Nucleus accumbens (tissue), 56 donors: ENCODE data around the gene ERCC6.

ENCODE experiments used
- DNase-seq, 56 donors: peaks; one replicate each; lab custom pipeline; 2025; lab: John Stamatoyannopoulos, UW

The ERCC6 gene

DNA sequence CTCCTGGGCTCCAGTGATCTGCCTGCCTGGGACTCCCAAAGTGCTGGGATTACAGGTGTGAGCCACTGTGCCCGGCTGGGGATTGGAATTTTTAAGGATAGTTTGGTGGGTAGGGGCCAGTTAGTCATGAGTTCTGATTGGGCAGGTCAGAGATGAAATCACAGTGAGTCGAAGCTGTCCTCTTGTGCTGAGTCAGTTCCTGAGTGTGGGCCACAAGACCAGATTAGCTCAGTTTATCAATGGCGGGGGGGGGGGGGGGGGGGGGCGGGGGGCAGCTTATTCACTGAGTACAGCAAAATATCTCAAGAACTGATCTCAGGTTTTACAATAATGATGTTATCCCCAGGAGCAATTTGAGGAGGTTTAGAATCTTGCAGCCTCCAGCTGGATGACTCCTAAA is 11.6 kb upstream of the ERCC6 start:
- no peak for DNase-seq

DNA sequence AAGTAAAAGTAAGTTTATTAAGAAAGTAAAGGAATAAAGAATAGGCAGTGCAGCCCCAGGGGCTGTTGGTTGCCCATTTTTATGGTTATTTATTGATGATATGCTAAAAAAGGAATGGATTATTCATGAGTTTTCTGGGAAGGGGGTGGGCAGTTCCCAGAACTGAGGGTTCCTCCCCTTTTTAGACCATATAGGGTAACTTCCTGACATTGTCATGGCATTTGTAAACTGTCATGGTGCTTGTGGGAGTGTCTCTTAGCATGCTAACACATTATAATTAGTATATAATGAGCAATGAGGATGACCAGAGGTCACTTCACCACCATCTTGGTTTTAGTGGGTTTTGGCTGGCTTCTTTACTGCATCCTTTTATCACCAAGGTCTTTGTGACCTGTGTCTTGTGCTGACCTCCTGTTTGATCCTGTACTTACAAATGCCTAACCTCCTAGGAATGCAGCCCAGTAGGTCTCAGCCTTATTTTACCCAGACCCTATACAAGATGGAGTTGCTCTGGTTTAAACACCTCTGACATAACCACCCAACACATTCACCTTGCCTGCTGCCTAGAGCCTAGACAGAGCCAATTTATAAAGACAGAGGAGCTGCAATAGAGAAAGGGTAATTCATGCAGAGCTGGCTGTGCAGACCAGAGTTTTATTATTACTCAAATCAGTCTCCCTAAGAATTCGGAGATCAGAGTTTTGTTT is 10.9 kb upstream of the ERCC6 start:
- no peak for DNase-seq

DNA sequence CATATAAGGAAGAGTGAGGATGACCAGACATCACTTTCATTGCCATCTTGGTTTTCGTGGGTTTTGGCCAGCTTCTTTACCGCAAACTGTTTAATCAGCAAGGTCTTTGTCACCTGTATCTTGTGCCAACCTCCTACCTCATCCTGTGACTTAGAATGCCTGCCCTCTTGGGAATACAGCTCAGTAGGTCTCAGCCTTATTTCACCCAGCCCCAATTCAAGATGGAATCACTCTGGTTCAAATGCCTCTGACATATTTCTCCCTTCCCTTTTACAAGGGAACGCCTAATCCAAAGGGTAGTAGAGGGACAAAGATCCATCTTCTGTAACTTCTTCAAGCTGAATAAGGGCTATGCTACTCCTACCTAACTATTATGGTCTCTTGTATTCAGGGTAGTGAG is 4.7 kb upstream of the ERCC6 start:
- no peak for DNase-seq

DNA sequence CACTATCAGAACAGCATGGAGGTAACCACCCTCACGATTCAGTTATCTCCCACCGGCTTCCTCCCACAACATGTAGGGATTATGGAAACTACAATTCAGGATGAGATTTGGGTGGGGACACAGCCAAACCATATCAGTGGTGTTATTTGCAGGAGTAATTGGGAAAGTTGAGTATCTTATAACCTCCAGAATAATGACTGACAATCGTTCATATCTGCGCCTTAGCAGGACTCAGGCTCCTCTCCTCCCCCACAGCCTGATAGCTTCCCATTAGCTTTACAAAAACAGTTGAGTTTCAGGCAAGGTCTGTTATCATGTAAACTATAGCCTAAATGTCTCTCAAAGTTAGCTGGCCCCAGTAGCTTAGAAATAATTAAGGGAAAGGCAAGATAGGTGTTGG is 3.4 kb upstream of the ERCC6 start:
- no peak for DNase-seq

DNA sequence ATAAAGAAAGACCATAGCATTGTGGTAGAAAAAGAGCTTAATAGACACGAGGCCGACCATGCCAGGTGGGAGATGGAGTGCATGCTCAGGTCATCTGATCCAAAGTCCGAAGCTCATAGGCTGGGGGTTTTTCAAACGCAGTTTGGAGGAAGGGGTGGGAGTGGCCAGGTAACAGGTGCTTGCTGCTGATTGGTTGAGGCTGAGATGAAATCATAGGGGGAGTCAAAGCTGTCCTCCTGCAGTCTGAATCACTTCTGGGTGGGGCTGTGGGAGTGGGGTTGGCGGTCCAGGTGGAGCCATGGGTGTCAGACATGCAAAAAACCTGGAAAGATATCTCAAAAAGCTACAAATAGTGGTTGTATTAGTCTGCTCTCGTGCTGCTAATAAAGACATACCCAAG is 2.8 kb upstream of the ERCC6 start:
- no peak for DNase-seq

DNA sequence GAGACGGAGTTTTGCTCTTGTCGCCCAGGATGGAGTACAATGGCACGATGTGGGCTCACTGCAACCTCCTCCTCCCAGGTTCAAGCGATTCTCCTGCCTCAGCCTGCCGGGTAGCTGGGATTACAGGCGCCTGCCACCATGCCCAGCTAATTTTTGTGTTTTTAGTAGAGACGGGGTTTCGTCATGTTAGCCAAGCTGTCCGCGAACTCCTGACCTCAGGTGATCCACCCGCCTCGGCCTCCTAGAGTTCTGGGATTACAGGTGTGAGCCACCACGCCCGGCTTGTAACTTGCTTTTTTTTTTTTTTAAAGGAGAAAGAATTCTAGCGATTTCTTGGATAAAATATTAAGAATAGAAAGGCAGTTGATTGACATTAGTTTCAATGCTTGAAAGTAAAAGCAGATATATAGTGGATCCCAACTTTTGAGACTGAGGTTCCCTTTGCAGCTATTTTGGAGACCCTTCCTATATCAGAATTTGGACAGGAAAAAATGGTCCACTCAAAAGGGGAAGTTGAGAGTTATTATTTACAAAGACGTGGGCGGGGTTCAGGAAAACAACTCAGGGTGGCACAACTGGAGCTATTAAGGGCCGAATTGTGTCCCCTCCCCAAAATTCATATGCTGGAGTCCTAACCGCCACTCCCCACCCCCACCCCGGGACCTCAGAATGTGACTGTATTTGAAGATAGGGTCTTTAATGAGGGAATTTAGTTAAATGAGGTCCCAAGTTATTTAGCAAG is 1.3 kb upstream of the ERCC6 start:
- DNase-seq = no peak

DNA sequence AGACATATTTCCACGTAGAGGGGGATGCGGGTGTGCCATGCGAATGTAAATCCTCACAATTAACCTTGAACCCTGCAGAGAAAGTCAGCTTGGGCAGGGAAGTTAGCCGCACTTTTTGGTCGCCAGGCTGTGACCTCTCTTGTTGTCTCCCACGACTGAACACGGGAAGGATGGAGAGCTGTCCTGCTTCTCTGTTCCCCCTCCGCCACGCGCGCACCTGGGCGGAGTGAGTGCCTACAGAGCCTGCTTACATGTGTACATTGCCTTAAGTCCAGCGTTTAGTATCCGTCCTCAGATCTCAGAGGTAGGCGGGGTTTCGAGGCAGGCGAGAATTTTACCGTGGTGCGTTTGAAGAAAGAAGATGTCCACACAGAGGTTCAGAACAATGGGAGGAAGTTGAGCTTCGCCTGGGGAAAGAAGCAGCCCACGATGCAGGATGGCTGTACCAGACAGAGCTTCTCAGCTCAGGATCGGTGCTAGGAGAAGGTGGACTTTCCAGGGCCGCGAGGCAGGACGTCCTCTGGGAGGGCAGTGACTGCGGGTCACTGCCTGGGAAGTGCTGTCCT is 482 bp upstream of the ERCC6 start:
- peak in 16 of 56 donors; percentile 19 to 74 (median 52) for DNase-seq

DNA sequence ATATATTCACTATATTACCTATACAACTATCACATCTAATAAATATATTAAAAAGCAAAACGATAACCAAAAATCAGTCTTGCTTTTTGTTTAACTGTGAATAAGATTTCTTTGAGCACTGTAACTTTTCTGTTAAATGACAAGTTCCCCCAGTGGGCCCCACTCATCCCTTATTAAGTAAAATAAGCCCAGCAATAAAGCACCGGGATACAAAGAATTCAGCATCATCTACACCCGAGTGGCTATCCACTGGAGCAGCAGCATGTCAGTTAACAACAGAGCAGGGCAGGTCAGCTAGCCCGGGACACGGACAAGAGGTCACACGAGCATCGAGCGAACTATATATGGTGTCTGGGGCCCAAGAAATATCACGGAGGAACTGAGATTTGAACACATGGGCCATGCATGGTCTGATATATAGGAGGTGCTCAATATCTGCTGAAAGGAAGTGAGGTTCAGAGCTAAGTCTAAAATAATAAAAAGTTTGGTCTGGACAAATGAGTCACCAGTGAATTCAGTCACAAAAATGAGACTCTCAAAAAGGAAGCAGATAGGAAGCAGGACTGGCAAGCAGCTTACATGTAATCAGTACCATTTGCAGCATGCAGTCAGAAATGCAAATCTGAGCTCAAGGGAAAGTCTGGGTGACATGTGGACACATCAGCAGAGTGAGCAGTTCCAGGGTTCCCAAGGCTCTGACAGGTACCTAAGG is 4.1 kb downstream of the ERCC6 start:
- DNase-seq = no peak

DNA sequence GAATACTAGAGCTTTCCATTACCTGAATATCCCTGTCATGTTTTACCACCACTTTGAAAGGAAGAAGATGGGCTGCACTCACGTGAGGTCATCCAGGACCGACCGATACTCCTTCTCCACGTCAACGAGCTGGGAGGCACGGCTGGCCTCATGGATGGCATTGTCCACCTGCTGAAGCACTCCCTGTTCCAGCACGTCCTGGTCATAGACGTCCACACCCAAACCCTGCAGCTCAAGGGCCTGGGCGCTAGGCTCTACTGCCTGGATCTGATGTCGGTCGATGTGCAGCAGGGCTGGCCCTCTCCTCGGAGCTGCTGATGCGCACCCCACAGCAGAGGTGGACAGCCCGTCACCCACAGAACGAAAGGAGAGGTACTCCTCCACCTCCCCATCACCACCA is 6.5 kb downstream of the ERCC6 start:
- no peak for DNase-seq

DNA sequence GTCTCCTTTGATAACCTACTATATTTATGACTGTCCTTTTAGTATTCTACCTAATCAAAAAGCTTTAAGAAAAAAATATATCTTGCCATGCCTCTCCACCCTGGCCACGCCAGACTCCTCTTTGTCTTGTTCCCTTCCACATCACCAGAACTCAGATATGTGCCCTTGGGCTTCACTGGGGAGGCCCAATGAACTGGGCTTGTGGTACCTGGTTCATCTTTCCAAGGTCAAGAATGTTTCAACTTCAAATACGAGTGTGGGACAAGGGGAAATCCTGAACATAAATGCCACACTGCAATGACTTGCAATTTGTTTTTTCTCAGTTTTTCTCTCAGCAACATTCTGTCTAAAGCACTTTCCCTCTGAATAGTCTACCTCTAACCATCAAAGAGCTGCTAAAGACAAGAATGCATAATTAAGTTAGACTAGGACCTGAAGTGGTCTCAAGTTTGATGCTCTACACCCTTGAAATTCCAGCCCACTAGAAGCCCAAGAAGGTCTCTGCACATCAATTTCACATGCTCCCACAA is 9.9 kb downstream of the ERCC6 start:
- DNase-seq = no peak

DNA sequence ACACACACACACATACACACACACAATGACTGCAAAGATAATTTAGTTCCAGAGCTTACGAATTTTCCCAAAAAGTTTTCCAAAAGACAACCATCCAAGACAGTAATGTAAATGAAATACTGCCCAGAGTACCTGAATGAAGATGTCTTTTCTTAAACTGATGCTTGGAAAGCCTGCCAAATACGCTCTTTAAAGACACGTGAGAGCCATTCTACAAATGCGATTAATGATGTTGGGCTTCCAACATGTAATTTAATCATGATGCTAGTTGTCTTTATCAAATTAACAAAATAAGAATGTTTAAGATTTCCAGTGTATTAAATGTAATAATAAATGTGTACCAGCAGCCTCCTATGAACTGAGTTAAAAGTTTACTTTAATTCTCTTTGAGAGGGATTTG is 11.1 kb downstream of the ERCC6 start:
- no peak for DNase-seq

DNA sequence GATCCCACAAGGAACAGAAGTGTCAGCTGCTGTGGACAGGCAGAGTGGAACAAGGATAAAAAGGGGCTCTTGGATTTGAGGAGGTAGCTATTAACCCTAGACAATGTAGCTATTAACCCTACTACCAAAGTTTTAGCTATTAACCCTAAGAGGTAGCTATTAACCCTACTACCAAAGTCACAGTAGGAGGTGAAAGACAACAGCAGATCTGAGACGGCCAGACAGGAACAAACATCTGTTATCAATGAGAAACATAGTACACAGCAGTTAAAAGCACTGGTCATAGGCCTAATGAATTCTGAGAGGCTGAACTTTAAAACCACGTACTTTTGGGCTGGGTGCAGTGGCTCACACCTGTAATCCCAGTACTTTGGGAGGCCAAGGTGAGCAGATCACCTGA is 11.9 kb downstream of the ERCC6 start:
- no peak for DNase-seq

DNA sequence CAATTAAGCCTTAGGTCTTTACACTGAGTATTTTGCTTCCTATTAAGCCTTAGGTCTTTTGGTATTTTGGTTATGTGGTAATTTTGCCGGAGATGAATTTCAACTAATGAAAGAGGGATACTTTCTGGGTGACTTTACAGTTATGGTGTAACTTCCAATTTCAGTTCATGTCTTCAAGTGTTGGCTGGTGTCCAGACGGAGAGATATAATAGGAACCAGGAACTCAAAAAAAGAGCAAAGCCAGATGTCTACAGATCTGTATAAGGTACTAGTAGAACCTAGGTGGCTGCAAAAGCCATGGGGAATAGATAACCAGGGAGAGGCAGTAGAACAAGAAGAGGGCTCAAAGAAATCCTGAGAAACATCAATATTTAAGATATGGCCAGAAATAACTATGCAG is 12.3 kb downstream of the ERCC6 start:
- DNase-seq = no peak

DNA sequence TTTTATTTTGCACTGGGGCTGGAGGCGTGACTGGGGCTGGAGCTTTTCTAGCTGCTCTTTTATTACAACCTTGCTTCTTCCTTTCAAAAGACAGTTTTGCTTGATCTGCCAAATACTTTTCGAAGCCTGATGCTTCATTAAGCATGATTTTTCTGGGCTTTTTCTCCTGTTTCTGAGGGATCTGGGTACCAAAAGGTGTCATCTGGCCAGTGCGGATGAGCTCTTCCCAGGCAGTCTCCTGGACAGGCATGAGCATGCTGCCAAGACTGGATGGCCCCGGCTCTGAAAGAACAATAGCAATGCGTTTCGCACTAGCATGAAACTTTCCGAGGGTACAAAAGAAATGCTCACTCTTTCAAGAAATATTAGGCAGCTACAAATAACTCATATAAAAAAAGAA is 14.4 kb downstream of the ERCC6 start:
- no peak for DNase-seq

DNA sequence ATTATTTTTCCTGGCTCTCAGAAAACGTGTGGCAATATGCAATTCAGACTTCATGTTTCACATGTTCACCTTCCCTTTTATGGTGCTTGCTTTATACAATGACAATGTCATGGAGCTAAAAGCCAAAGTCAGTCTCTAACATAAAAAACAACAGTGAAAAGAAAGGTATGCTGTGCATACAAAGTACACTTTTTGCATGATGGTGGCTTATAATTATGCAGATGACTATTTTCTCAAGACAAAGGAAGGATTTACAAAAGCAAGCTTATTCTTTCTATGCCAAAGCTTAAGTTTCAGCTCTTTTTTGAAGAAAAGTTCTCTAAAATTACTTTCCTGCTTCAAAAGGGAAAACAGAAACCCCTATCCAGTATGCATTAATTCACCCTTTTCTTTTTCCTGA is 15.6 kb downstream of the ERCC6 start:
- no peak for DNase-seq

DNA sequence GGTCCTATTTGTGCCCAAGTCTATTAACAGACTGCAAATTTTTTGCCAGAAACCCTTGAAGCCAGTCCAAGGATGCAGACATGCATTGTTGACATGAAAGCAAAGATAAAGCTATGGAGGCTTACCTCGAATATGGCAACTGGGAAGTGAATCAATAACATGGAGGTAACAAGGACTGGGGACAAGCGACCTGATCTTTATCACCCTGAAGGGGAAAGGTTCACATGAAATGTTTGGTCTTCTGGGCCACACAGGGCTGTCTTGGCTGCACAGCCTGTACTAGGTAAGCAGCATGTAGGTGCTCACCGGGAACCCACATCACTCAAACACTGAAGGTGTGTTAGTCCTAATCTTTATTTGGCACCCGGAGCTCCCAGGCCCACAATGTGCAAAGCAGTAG is 17.9 kb downstream of the ERCC6 start:
- DNase-seq = no peak

DNA sequence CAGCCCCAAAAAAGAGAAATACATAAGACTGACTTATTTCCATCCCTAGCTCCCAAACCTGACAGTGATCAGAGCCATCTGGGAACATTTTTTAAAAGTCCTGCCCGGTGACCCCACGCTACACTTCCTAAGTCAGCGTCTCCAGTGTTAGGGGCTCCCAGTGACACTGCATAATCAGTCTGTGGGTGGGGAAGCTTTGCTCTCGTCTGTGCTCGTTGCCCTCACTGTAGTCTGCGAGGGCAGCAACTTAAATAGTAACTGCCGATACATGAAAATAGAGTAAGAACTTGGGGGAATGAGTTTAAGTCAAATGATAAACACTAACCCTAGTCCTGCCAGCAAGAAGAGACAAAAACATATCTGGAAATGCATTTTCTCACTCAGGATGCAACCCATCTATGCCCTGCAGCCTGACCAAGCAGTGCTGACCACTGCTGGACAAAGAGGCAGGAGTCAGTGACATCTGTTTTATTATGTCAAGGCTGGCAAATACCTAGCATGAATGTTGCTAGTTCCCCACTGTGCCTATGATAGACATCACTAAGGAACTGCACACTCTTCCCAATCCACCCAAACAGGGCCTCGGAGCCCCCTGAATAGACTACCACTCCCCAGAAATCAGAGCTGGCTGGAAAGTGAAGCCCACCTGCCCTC is 18.7 kb downstream of the ERCC6 start:
- no peak for DNase-seq

DNA sequence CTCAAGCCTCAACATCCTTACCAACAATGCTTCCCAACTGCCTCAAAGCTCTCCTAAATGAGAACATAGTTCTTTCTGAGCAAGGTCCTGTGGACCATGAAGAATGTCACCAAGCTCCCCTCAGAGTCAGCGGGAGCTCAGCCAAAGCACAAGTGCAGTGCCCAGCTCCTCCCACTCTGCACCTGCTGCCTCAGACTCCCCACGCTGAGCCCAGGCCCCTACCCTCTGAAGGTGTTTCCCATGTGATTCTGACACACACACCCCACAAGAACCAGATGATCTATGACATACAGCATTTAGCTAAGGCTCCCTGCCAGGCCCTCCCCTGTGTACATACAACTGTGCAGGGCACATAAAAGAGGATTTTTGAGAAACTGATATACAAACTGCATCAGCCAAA is 19.2 kb downstream of the ERCC6 start:
- no peak for DNase-seq

DNA sequence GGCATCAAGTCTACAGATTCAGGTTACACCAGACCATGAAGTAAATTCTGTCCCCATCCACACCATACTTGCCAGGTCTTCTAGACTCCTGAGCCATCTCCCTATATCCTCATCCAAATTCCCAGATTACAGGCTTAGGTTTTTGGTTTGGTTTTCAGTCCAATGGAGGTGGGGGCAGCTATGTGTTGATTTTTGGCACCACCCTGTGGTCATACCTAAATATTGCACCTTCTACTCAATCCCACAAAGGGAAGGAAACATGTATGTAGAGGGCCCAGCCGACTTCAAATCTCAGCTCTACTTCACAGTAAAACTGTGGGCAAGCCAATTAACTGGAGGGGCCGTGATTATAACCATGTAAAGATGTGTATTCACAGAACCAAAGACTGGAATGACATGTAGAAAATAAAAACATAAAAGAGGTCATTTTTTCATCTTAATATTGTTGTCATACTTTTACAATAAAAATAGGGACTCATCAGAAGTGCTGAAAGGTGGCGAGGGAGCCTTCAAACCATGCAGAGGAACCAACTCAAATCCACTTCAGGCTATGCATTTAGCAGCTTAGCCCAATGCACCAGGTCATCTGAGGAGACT is 19.8 kb downstream of the ERCC6 start:
- peak in 6 of 56 donors; percentile 12 to 37 (median 24) for DNase-seq

DNA sequence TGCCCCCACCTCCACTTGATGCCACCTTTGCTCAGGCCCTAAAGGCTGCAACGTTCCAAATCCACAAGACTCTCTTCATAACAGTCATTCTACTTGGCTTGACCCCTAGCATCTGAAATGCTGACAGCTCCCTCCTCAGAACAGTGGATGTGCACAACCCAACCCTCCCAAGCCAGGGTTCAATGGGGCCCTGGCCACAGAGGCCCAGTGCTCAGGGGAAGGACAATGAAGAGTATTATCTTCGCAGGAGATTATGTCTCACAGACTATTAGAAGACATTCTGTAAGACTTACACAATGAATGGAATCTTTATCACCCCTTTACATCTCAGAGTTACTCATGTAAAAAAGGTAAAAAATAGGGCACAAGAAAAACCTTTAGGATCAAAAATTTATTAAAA is 20.4 kb downstream of the ERCC6 start:
- DNase-seq = no peak
